HepG2 (cell line): Measurements from ENCODE around the gene CCDC93. TPM values are rescaled to one million over a fixed set of nuclear protein-coding genes. Genes with fewer than 3 reads are reported as not detected.

ENCODE experiments used
- DMAP1 ChIP-seq: IDR thresholded peaks from 2 replicates; pipeline ENCODE4 v1.6.1; 2016
- GFI1 ChIP-seq: sonication (generic); formaldehyde crosslinking; IDR thresholded peaks from 2 replicates; pipeline ENCODE4 v1.5.0; 2020; ENCODE audit warnings: missing genetic modification reagents, mild to moderate bottlenecking, borderline replicate concordance
- HES4 ChIP-seq: sonication (generic); formaldehyde crosslinking; IDR thresholded peaks from 2 replicates; pipeline ENCODE4 v1.9.0; 2021; ENCODE audit warnings: mild to moderate bottlenecking, missing genetic modification reagents, borderline replicate concordance
- HHEX ChIP-seq: IDR thresholded peaks from 2 replicates; pipeline ENCODE4 v1.6.1; 2016; ENCODE audit warnings: control low read depth
- HOXD1 ChIP-seq: sonication (generic); formaldehyde crosslinking; IDR thresholded peaks from 2 replicates; pipeline ENCODE4 v1.5.0; 2020; ENCODE audit warnings: missing genetic modification reagents
- IKZF1 ChIP-seq: fragments of 450-650 bp; IDR thresholded peaks from 2 replicates; pipeline ENCODE4 v1.7.1; 2016
- ISX ChIP-seq: sonication (generic); formaldehyde crosslinking; conservative IDR thresholded peaks from 2 replicates; pipeline ENCODE4 v1.5.0; 2020; ENCODE audit warnings: missing genetic modification reagents
- PATZ1 ChIP-seq: sonication (generic); formaldehyde crosslinking; IDR thresholded peaks from 2 replicates; pipeline ENCODE4 v1.4.0; 2020; ENCODE audit warnings: missing genetic modification reagents
- POLR2AphosphoS2 ChIP-seq: IDR thresholded peaks from 2 replicates; pipeline ENCODE4 v1.6.1; 2011; ENCODE audit warnings: low read depth, low read length, improper control_type of control experiment
- RAD51 ChIP-seq: fragments of 450-650 bp; IDR thresholded peaks from 2 replicates; pipeline ENCODE4 v1.6.1; 2016; ENCODE audit warnings: borderline replicate concordance
- SMC3 ChIP-seq: IDR thresholded peaks from 2 replicates; pipeline ENCODE4 v1.6.1; 2011; ENCODE audit warnings: low read length, improper control_type of control experiment
- TAF1 ChIP-seq: sonication (generic); formaldehyde crosslinking; IDR thresholded peaks from 2 replicates; pipeline ENCODE4 v1.4.0; 2020; ENCODE audit warnings: missing genetic modification reagents
- ZEB1 ChIP-seq: IDR thresholded peaks from 2 replicates; pipeline ENCODE4 v1.6.1; 2012; ENCODE audit warnings: mild to moderate bottlenecking, low read depth, inconsistent platforms; ENCODE audit not compliant: insufficient replicate concordance
- ZFP90 ChIP-seq: sonication (generic); formaldehyde crosslinking; IDR thresholded peaks from 2 replicates; pipeline ENCODE4 v1.8.0; 2022; ENCODE audit warnings: missing genetic modification reagents, mild to moderate bottlenecking, inconsistent platforms, borderline replicate concordance
- ZMAT5 ChIP-seq: sonication (generic); formaldehyde crosslinking; IDR thresholded peaks from 2 replicates; pipeline ENCODE4 v1.5.0; 2020; ENCODE audit warnings: mild to moderate bottlenecking, low read depth, missing genetic modification reagents, borderline replicate concordance
- ZNF20 ChIP-seq: sonication (generic); formaldehyde crosslinking; IDR thresholded peaks from 2 replicates; pipeline ENCODE4 v1.4.0; 2020; ENCODE audit warnings: mild to moderate bottlenecking, moderate library complexity, missing genetic modification reagents
- ZNF274 ChIP-seq: sonication (generic); formaldehyde crosslinking; IDR thresholded peaks from 2 replicates; pipeline ENCODE4 v1.5.1; 2020; ENCODE audit warnings: mild to moderate bottlenecking, missing genetic modification reagents
- ZNF335 ChIP-seq: sonication (generic); formaldehyde crosslinking; IDR thresholded peaks from 2 replicates; pipeline ENCODE4 v1.4.0; 2020; ENCODE audit warnings: missing genetic modification reagents
- ZNF343 ChIP-seq: sonication (generic); formaldehyde crosslinking; IDR thresholded peaks from 2 replicates; pipeline ENCODE4 v1.4.0; 2020; ENCODE audit warnings: mild to moderate bottlenecking, missing genetic modification reagents
- ZNF556 ChIP-seq: sonication (generic); formaldehyde crosslinking; IDR thresholded peaks from 2 replicates; pipeline ENCODE4 v1.4.0; 2020; ENCODE audit warnings: mild to moderate bottlenecking, missing genetic modification reagents, borderline replicate concordance
- ZNF670 ChIP-seq: sonication (generic); formaldehyde crosslinking; IDR thresholded peaks from 2 replicates; pipeline ENCODE4 v1.8.0; 2022; ENCODE audit warnings: mild to moderate bottlenecking, missing genetic modification reagents, borderline replicate concordance
- ZNF724P ChIP-seq: sonication (generic); formaldehyde crosslinking; IDR thresholded peaks from 2 replicates; pipeline ENCODE4 v1.8.0; 2022; ENCODE audit warnings: missing genetic modification reagents, borderline replicate concordance
- ZNF768 ChIP-seq: sonication (generic); formaldehyde crosslinking; IDR thresholded peaks from 2 replicates; pipeline ENCODE4 v1.4.0; 2020; ENCODE audit warnings: missing genetic modification reagents
- ZNF850 ChIP-seq: sonication (generic); formaldehyde crosslinking; conservative IDR thresholded peaks from 2 replicates; pipeline ENCODE4 v1.9.0; 2021; ENCODE audit warnings: mild to moderate bottlenecking, missing genetic modification reagents
- polyA plus RNA-seq, 8 experiments: library from polyadenylated mRNA; depleted of rRNA in 3 of 8; stranded (reverse) in 7 of 8; unstranded in 1 of 8; fragments of >200 nt; fragmentation: Illumina TruSeq in 4 of 8; extraction: Trizol in 4 of 8; gene quantifications; 2 replicates each; pipeline versions ENCODE4 v1.2.1 to v1.2.3, GENCODE V29; 2011 to 2016; ENCODE audit warnings: low read depth in 4 of 8, missing spikeins in 1 of 8, mixed read lengths in 1 of 8; ENCODE audit not compliant: insufficient read depth in 1 of 8
- total RNA-seq, 5 experiments: library from RNA; depleted of rRNA; stranded (reverse); fragments of >200 nt; fragmentation: Illumina TruSeq; extraction: Trizol; gene quantifications; 2 replicates each; pipeline ENCODE4 v1.2.3, GENCODE V29; 2016; ENCODE audit warnings: low read depth in 1 of 5
- TF ChIP-seq, protein P1 (sequence below): sonication (generic); formaldehyde crosslinking; IDR thresholded peaks from 2 replicates; pipeline ENCODE4 v1.4.0; 2020; ENCODE audit warnings: missing genetic modification reagents
- TF ChIP-seq, protein P2 (sequence below): sonication (generic); formaldehyde crosslinking; IDR thresholded peaks from 2 replicates; pipeline ENCODE4 v1.5.0; 2020; ENCODE audit warnings: mild to moderate bottlenecking, missing genetic modification reagents, moderate library complexity

CCDC93 gene
- total and polyA plus RNA-seq, 2 of the 13 experiments (the other 11 are each of a cell fraction or from before 2014, with no cell fraction given), result 37.2 to 53.2 TPM

DNA sequence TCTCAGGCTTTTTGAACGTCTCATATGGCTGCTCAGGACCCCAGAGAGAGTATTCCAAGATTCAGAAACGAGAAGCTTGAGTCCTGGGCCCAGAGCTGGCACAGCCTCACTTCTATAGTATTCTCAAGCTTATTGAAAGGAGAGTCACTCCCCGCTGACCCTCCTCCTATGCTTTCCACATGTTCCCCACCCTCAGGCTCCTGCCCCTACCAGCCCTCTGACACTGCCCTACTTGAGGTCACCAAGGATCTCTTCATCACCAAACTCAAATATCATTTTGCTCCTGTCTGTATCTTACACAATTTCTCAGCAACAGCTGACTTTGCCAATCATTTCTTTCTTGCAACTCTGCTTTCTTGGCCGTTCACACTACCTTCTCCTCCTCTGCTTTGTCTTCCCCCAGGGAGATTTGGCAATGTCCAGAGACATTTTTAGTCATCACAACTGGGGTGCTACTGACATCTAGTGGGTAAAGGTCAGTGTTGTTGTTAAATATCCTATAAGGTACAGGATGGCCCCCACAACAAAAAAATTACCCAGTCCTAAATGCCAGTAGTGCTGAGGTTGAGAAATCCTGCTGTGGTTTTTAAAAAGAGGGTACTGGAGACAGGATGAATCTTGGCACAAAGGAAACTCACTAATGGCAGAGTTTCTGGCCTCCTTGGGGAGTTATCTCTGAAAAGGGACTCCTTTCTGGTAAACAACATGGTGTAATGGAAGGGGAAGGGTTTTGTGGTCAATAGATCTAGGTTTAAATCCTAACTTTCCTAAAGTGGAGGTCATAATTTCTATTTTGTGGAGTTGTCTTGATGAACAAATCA lies 47.5 kb upstream of the CCDC93 start (continued):
- TF ChIP-seq ZNF556 (CRISPR knock-in tag), result no peak
- no peak for TF ChIP-seq ZNF274
- TF ChIP-seq ZNF20 (CRISPR knock-in tag), result no peak
- peak; percentile 67 for TF ChIP-seq SMC3
- TF ChIP-seq TAF1 (CRISPR knock-in tag), result no peak
- TF ChIP-seq ZMAT5 (CRISPR knock-in tag), result no peak
- TF ChIP-seq ZNF335 (CRISPR knock-in tag), result 0 out of 2 replicates have a peak, but pooled peaks have one; percentile 35
- TF ChIP-seq ZNF768 (CRISPR knock-in tag), result no peak
- no peak for TF ChIP-seq RAD51
- no peak for TF ChIP-seq HHEX (CRISPR knock-in tag)
- TF ChIP-seq ISX (CRISPR knock-in tag), result no peak
- TF ChIP-seq, protein P1, sequence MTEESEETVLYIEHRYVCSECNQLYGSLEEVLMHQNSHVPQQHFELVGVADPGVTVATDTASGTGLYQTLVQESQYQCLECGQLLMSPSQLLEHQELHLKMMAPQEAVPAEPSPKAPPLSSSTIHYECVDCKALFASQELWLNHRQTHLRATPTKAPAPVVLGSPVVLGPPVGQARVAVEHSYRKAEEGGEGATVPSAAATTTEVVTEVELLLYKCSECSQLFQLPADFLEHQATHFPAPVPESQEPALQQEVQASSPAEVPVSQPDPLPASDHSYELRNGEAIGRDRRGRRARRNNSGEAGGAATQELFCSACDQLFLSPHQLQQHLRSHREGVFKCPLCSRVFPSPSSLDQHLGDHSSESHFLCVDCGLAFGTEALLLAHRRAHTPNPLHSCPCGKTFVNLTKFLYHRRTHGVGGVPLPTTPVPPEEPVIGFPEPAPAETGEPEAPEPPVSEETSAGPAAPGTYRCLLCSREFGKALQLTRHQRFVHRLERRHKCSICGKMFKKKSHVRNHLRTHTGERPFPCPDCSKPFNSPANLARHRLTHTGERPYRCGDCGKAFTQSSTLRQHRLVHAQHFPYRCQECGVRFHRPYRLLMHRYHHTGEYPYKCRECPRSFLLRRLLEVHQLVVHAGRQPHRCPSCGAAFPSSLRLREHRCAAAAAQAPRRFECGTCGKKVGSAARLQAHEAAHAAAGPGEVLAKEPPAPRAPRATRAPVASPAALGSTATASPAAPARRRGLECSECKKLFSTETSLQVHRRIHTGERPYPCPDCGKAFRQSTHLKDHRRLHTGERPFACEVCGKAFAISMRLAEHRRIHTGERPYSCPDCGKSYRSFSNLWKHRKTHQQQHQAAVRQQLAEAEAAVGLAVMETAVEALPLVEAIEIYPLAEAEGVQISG (CRISPR knock-in tag), result no peak
- TF ChIP-seq ZFP90, result no peak
- no peak for TF ChIP-seq ZNF670
- no peak for TF ChIP-seq ZNF724P (CRISPR knock-in tag)
- TF ChIP-seq GFI1 (CRISPR knock-in tag), result no peak
- no peak for TF ChIP-seq HES4
- TF ChIP-seq, protein P2, sequence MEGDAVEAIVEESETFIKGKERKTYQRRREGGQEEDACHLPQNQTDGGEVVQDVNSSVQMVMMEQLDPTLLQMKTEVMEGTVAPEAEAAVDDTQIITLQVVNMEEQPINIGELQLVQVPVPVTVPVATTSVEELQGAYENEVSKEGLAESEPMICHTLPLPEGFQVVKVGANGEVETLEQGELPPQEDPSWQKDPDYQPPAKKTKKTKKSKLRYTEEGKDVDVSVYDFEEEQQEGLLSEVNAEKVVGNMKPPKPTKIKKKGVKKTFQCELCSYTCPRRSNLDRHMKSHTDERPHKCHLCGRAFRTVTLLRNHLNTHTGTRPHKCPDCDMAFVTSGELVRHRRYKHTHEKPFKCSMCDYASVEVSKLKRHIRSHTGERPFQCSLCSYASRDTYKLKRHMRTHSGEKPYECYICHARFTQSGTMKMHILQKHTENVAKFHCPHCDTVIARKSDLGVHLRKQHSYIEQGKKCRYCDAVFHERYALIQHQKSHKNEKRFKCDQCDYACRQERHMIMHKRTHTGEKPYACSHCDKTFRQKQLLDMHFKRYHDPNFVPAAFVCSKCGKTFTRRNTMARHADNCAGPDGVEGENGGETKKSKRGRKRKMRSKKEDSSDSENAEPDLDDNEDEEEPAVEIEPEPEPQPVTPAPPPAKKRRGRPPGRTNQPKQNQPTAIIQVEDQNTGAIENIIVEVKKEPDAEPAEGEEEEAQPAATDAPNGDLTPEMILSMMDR (CRISPR knock-in tag), result peak; percentile 72
- peak; percentile 46; the same call in 1 of the 2 replicates for TF ChIP-seq PATZ1 (CRISPR knock-in tag)
- TF ChIP-seq IKZF1, result no peak
- TF ChIP-seq DMAP1 (CRISPR knock-in tag), result no peak
- TF ChIP-seq ZNF343, result no peak
- no peak for TF ChIP-seq POLR2AphosphoS2
- no peak for TF ChIP-seq ZEB1
- TF ChIP-seq HOXD1 (CRISPR knock-in tag), result no peak
- TF ChIP-seq ZNF850 (CRISPR knock-in tag), result no peak
